ENCODE measurements around the gene FDX2. TPM values are rescaled to one million over a fixed set of nuclear protein-coding genes. Genes with fewer than 3 reads are reported as not detected.

Gene FDX2
- total RNA-seq, 2 experiments from 2014 or later = 9.9 to 12.2 TPM

GRCh38 chr19:10316229-10317044 is 622 bp upstream of the FDX2 start:
- Mint-ChIP-seq H3K27ac (peak overlapping the region; percentile 79), H3K36me3 (peaks cover 16% of the 10 kb centered on the region), H3K4me3 (peak overlapping the region; percentile 82), H3K9me3 (no peaks in the 10 kb centered on the region), H3K27me3 (no peaks in the 10 kb centered on the region), H3K4me1 (ENCODE audit: low read depth) (peaks cover 17% of the 10 kb centered on the region)
- intact Hi-C loops (cut with micrococcal nuclease) = loop anchor here (2.0 kb wide), 1 partner anchor 16 kb away; the partner anchor contains the start of gene RAVER1
- ChIA-PET CTCF (interaction anchor here (1.8 kb wide), 1 partner anchor 56 kb away, joined by 4 read pairs; no protein-coding TSS in a partner anchor), POLR2A (interaction anchor here (0.5 to 1.2 kb wide), 2 partner anchors 17 to 890 kb away, joined by 4 read pairs; partner anchors contain the start of gene RAVER1)
- DNase-seq = no peak

DNA sequence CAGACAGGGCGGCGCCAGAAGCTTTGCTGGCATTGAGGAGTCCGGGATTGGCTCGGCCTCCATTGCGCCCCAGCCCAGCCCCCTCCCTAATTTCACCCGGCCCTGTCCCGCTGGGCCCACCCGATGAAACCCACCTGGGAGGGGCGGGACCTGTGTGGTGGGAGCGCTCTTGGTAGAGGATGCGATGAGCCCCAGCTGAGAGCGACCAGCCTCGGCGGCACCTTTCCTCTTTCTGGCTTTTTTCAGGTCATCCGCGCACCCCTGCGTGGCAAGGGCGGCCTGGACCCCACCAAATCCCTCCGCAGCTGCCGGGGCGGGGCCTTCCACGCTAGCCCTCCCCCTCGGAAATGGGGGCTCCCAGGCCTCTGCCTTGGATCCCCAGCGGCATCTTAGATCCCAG is 6.4 kb downstream of the FDX2 start, which contains the start of gene ZGLP1:
Gene ZGLP1, minus strand, starts transcription at position 393 of the 400 bp plus-strand sequence.
- ChIA-PET CTCF (interaction anchor here (1.1 kb wide), 1 partner anchor 50 kb away, joined by 3 read pairs; no protein-coding TSS in a partner anchor), POLR2A (no interaction called here)
- intact Hi-C loops (cut with micrococcal nuclease) = no loop called here
- no peak for DNase-seq
- Mint-ChIP-seq H3K9me3 (no peaks in the 10 kb centered on the region), H3K36me3 (no peaks in the 10 kb centered on the region), H3K4me3 (no peak within 1 kb of the TSS), H3K27ac (no peak within 1 kb of the TSS), H3K27me3 (no peaks in the 10 kb centered on the region), H3K4me1 (ENCODE audit: low read depth) (peaks cover 3% of the 10 kb centered on the region)

DNA sequence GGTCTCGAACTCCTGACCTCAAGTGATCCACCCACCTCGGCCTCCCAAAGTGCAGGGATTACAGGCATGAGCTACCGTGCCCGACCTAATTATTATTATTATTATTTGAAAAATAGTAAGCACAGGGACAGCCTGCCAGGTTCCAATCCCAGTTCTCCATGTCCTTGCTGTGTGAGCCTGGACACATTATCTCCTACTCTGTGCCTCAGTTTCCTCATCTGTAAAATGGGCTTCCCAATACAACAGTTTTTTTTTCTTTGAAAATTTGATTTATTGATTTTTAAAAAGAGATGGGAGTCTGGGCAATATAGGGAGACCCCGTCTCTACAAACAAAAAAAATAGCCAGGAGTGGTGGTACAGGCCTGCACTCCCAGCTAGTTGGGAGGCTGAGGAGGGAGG is 9.5 kb downstream of the FDX2 start:
- Mint-ChIP-seq H3K4me3 (no peak overlapping the region), H3K4me1 (ENCODE audit: low read depth) (peaks cover 7% of the 10 kb centered on the region), H3K27ac (no peak overlapping the region), H3K9me3 (no peaks in the 10 kb centered on the region), H3K36me3 (no peaks in the 10 kb centered on the region), H3K27me3 (no peaks in the 10 kb centered on the region)
- intact Hi-C loops (cut with micrococcal nuclease) = no loop called here
- ChIA-PET POLR2A (interaction anchor here (1.3 kb wide), 1 partner anchor 18 kb away, joined by 4 read pairs; no protein-coding TSS in a partner anchor), CTCF (interaction anchor here (0.9 kb wide), 1 partner anchor 172 kb away, joined by 4 read pairs; no protein-coding TSS in a partner anchor)
- DNase-seq = no peak

DNA sequence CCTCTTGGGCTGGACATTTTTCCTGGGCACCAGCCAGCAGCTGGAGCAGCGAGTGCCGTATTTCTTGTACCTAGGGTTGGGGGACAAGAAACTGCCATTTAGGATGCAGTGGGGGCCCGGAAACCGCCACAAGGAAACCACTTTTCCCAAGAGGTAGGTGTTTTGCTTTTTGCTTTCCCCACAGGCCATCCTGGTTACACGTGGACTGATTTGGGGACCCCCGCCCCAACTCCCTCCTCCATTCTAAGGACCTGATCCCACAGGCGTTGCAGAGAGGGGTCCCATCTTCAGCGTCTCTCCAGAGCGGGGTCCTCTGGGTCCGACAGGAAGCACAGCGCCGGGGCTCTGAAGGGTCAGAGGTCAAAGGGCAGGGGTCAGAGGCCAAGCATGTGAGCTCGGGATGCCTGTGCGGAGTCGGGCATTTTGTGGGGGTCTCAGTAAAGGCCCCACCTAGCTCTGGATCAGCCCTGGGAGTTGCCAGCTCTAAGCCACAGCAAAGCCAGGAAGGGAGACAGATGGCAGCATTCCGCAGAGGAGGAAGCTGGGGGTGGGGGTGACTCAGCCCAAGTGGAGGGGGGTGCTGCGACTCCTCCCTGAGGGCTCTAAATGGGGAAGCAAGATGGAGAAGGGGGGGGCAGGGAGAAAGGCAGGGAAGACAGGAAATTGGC is 10.5 kb downstream of the FDX2 start:
- DNase-seq = no peak
- ChIA-PET CTCF (interaction anchor here (0.6 to 1.3 kb wide), 3 partner anchors 46 to 173 kb away, joined by 3 to 5 read pairs (median 4); no protein-coding TSS in a partner anchor), POLR2A (interaction anchor here (1.3 kb wide), 1 partner anchor 19 kb away, joined by 4 read pairs; no protein-coding TSS in a partner anchor)
- no peaks in the 10 kb centered on the region for H3K27me3 Mint-ChIP-seq
- H3K4me3 Mint-ChIP-seq = no peak overlapping the region
- peaks cover 7% of the 10 kb centered on the region for H3K4me1 Mint-ChIP-seq (ENCODE audit: low read depth)
- intact Hi-C loops (cut with micrococcal nuclease) = no loop called here
- no peak overlapping the region for H3K27ac Mint-ChIP-seq
- H3K36me3 Mint-ChIP-seq = no peaks in the 10 kb centered on the region
- H3K9me3 Mint-ChIP-seq = no peaks in the 10 kb centered on the region

GRCh38 chr19:10299545-10300458 is 16.0 kb downstream of the FDX2 start:
- H3K4me3 Mint-ChIP-seq = no peak overlapping the region
- peaks cover 14% of the 10 kb centered on the region for H3K4me1 Mint-ChIP-seq (ENCODE audit: low read depth)
- no peaks in the 10 kb centered on the region for H3K36me3 Mint-ChIP-seq
- peaks cover 13% of the 10 kb centered on the region for H3K27me3 Mint-ChIP-seq
- no peak for DNase-seq
- CTCF ChIA-PET = interaction anchor here (1.2 kb wide), 1 partner anchor 12 kb away, joined by 5 read pairs; no protein-coding TSS in a partner anchor
- H3K27ac Mint-ChIP-seq = no peak overlapping the region
- POLR2A ChIA-PET = no interaction called here
- intact Hi-C loops (cut with micrococcal nuclease) = no loop called here
- no peaks in the 10 kb centered on the region for H3K9me3 Mint-ChIP-seq

- Mint-ChIP-seq H3K4me1 (ENCODE audit: low read depth) (peaks cover 34% of the 10 kb centered on the region), H3K36me3 (peaks cover 2% of the 10 kb centered on the region), H3K9me3 (no peaks in the 10 kb centered on the region), H3K4me3 (peak overlapping the region; percentile 70), H3K27ac (no peak overlapping the region), H3K27me3 (peaks cover 47% of the 10 kb centered on the region)
- POLR2A ChIA-PET = interaction anchor here (0.5 kb wide), 1 partner anchor 22 kb away, joined by 6 read pairs; no protein-coding TSS in a partner anchor
- intact Hi-C loops (cut with micrococcal nuclease) = no loop called here
- CTCF ChIA-PET = interaction anchor here (1.0 to 1.6 kb wide), 3 partner anchors 10 to 92 kb away, joined by 3 to 7 read pairs (median 6); partner anchors contain the start of gene ICAM4
- DNase-seq = no peak
Observed at GRCh38 chr19:10295847-10296591, 19.8 kb downstream of the FDX2 start.

GRCh38 chr19:10295305-10295846 is 20.4 kb downstream of the FDX2 start:
- CTCF ChIA-PET = interaction anchor here (0.6 to 1.6 kb wide), 5 partner anchors 9 to 135 kb away, joined by 3 to 7 read pairs (median 3); partner anchors contain the start of gene ICAM4
- peak; percentile 72 for DNase-seq
- Mint-ChIP-seq H3K9me3 (no peaks in the 10 kb centered on the region), H3K4me1 (ENCODE audit: low read depth) (peaks cover 39% of the 10 kb centered on the region), H3K27me3 (peaks cover 53% of the 10 kb centered on the region), H3K27ac (no peak overlapping the region), H3K4me3 (peak overlapping the region; percentile 70), H3K36me3 (peaks cover 2% of the 10 kb centered on the region)
- intact Hi-C loops (cut with micrococcal nuclease) = no loop called here
- POLR2A ChIA-PET = interaction anchor here (0.5 kb wide), 1 partner anchor 21 kb away, joined by 6 read pairs; no protein-coding TSS in a partner anchor

- Mint-ChIP-seq H3K27me3 (peaks cover 58% of the 10 kb centered on the region), H3K9me3 (no peaks in the 10 kb centered on the region), H3K36me3 (peaks cover 2% of the 10 kb centered on the region), H3K4me3 (no peak overlapping the region), H3K27ac (no peak overlapping the region), H3K4me1 (ENCODE audit: low read depth) (peaks cover 45% of the 10 kb centered on the region)
- intact Hi-C loops (cut with micrococcal nuclease) = loop anchor here (5.0 kb wide), 1 partner anchor 273 kb away; the partner anchor contains the start of genes CDKN2D and KRI1
- POLR2A ChIA-PET = no interaction called here
- peak; percentile 43 for DNase-seq
- CTCF ChIA-PET = no interaction called here
Observed at GRCh38 chr19:10294368-10294697, 21.5 kb downstream of the FDX2 start.

DNA sequence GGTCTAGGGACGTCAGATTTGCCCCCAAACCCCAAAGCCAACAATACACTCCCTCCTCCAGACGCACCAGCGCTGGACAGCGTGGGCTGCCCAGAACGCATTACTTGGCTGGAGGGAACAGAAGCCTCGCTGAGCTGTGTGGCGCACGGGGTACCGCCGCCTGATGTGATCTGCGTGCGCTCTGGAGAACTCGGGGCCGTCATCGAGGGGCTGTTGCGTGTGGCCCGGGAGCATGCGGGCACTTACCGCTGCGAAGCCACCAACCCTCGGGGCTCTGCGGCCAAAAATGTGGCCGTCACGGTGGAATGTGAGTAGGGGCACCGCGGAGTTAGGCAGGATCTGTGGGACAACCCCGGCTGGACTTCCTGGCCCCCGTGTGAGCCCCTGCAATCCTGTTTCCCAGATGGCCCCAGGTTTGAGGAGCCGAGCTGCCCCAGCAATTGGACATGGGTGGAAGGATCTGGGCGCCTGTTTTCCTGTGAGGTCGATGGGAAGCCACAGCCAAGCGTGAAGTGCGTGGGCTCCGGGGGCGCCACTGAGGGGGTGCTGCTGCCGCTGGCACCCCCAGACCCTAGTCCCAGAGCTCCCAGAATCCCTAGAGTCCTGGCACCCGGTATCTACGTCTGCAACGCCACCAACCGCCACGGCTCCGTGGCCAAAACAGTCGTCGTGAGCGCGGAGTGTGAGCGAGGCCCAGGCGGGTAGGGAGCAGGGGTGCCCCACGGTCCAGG is 22.0 kb downstream of the FDX2 start:
- H3K4me3 Mint-ChIP-seq = no peak overlapping the region
- ChIA-PET CTCF (no interaction called here), POLR2A (no interaction called here)
- H3K36me3 Mint-ChIP-seq = peaks cover 2% of the 10 kb centered on the region
- H3K9me3 Mint-ChIP-seq = no peaks in the 10 kb centered on the region
- H3K27me3 Mint-ChIP-seq = peaks cover 63% of the 10 kb centered on the region
- DNase-seq = no peak
- intact Hi-C loops (cut with micrococcal nuclease) = loop anchor here (5.0 kb wide), 1 partner anchor 273 kb away; the partner anchor contains the start of genes CDKN2D and KRI1
- no peak overlapping the region for H3K27ac Mint-ChIP-seq
- H3K4me1 Mint-ChIP-seq (ENCODE audit: low read depth) = peaks cover 49% of the 10 kb centered on the region
